Spinal cord (tissue), 10 donors: ENCODE measurements around the gene LYSMD2. TPM values are rescaled to one million over a fixed set of nuclear protein-coding genes. Genes with fewer than 3 reads are reported as not detected.

Experiments
- DNase-seq, 6 donors: peaks; one replicate each; pipeline versions ENCODE4 v3.0.0 to v3.0.0-alpha.2; 2013 to 2015; ENCODE audit warnings: low spot score in 6 of 6, low read depth in 4 of 6
- H3K27ac ChIP-seq: one replicate; pipeline ENCODE4 v1.5.1; 2013; ENCODE audit warnings: low read depth, low read length, control low read depth
- H3K27me3 ChIP-seq: one replicate; pipeline ENCODE4 v1.6.1; 2013; ENCODE audit warnings: low read length; ENCODE audit not compliant: control insufficient read depth, insufficient read depth
- H3K36me3 ChIP-seq: one replicate; pipeline ENCODE4 v1.6.1; 2013; ENCODE audit warnings: low read length; ENCODE audit not compliant: control insufficient read depth, insufficient read depth
- H3K4me1 ChIP-seq: one replicate; pipeline ENCODE4 v1.6.1; 2013; ENCODE audit warnings: low read length; ENCODE audit not compliant: control insufficient read depth, insufficient read depth
- H3K4me3 ChIP-seq: one replicate; pipeline ENCODE4 v1.5.1; 2013; ENCODE audit warnings: low read depth, low read length, control low read depth
- H3K9me3 ChIP-seq: one replicate; pipeline ENCODE4 v1.6.1; 2013; ENCODE audit warnings: low read length; ENCODE audit not compliant: control insufficient read depth, insufficient read depth
- WGBS: methylation state at CpG from one replicate; pipeline ENCODE4 v1.1.5; 2013; ENCODE audit warnings: missing lambda C conversion rate; ENCODE audit not compliant: insufficient coverage; 5-methylcytosine and 5-hydroxymethylcytosine counted together
- polyA plus RNA-seq, 2 donors: library from polyadenylated mRNA; unstranded; fragments of 120-200 nt; gene quantifications; one replicate each; pipeline ENCODE4 v1.2.1, GENCODE V29; 2013; ENCODE audit not compliant: insufficient read length in 2 of 2
- total RNA-seq, 2 donors: library from RNA; depleted of rRNA in 1 of 2; stranded (reverse); fragments of 120-200 nt in 1 of 2; fragments of >200 nt in 1 of 2; gene quantifications; one replicate each; pipeline versions ENCODE4 v1.2.3 to v1.2.4, GENCODE V29; 2013 to 2014
- donor health status: healthy.

Gene LYSMD2
- total and polyA plus RNA-seq, 4 donors = 10.7 to 23.8 (median 23.6) TPM

DNA sequence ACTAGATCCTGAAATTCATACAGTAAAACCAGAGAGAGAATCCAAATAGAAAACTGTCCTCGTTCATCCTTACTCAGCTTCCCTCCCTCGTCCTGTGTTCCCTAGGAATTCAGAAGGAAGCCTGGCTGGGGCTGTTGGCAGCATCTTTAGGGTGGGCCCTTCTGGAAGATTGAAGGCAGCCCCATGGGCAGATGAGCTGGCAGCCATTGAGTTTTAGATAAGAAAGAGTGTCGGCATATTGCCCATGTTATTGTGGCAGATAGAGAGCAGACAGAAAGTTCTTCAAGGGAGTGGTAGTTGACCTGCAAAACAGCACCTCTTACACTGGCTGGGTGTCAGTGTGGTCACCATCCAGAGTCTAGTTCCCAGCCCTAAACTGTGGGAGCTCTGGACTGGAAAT lies 37.5 kb upstream of the LYSMD2 start:
- Histone ChIP-seq H3K36me3 (peaks cover 23% of the 10 kb centered on the region), H3K27ac (no peak overlapping the region)

DNA sequence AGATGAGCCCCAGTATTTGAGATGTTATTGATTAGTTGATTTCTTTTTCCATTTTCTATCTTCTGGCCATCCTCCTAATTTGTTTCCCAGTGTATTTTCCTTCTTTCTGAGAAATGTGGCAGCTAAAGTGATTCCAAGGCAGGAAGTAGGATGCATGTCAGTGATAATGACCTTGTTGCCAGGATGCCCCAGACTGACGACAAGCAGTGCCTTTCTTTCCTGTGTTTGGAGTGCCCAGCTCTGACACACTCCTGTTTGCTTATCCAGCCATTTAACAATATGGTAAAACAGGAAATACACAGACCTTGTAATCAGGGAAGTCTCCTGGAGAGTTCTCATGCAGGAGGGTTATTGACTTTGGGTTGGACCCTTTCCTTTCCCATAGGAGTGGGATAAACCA lies 34.3 kb upstream of the LYSMD2 start:
- DNase-seq = no peak
- no CpG with 5 or more reads among the region's 1 CpG for WGBS
- no peaks in the 10 kb centered on the region for H3K4me1 ChIP-seq
- peaks cover 34% of the 10 kb centered on the region for H3K36me3 ChIP-seq
- H3K9me3 ChIP-seq = no peaks in the 10 kb centered on the region
- H3K27ac ChIP-seq = no peak overlapping the region
- H3K27me3 ChIP-seq = no peaks in the 10 kb centered on the region
- no peak overlapping the region for H3K4me3 ChIP-seq

More for the DNA sequence above, 37.5 kb upstream of the LYSMD2 start:
- no peak overlapping the region for H3K4me3 ChIP-seq
- no peaks in the 10 kb centered on the region for H3K9me3 ChIP-seq
- no peak for DNase-seq
- 100% methylated on average over 1 of the region's 3 CpGs for WGBS
- no peaks in the 10 kb centered on the region for H3K27me3 ChIP-seq
- no peaks in the 10 kb centered on the region for H3K4me1 ChIP-seq

DNA sequence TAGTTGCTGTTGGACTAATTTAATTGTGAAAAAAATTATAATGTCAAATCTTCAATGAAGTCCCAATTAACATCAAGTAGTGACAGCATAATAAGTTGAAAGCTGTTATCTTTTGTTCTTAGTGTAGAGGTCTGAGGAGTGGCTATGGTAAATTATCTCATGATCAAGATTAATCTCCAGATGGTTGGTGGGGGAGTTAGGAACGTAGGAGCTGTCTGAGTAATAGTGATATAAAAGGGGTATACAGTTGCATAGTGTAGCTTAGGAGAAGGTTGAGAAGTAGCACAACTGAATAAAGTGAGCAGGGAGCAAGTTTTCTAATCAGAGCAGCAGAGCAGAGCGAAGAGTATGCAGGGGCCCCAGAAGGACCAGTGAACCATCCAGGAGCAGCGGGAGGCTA lies 33.4 kb upstream of the LYSMD2 start:
- Histone ChIP-seq H3K4me1 (peaks cover 1% of the 10 kb centered on the region), H3K9me3 (no peaks in the 10 kb centered on the region), H3K4me3 (no peak overlapping the region), H3K27ac (no peak overlapping the region), H3K27me3 (no peaks in the 10 kb centered on the region), H3K36me3 (peaks cover 35% of the 10 kb centered on the region)
- DNase-seq = no peak
- WGBS = 56% methylated on average over 3 of the region's 3 CpGs

DNA sequence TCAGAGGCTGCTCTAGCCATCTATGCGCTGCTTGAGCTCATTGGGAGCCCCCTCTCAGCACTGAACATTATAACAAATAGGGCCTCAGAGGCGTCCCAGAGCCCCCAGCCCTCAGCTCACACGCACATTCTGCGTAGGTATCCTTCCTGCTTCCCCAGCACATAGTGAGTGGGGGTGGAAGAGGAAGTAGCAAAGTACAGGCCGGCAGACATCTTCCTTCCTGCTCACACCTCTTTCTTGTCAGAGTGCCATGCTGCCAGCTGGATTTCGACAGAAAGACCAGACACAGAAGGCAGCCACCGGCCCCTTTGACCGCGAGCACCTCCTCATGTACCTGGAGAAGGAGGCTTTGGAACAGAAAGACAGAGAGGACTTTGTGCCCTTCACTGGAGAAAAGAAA lies 30.6 kb upstream of the LYSMD2 start:
- 71% methylated on average over 5 of the region's 9 CpGs for WGBS

DNA sequence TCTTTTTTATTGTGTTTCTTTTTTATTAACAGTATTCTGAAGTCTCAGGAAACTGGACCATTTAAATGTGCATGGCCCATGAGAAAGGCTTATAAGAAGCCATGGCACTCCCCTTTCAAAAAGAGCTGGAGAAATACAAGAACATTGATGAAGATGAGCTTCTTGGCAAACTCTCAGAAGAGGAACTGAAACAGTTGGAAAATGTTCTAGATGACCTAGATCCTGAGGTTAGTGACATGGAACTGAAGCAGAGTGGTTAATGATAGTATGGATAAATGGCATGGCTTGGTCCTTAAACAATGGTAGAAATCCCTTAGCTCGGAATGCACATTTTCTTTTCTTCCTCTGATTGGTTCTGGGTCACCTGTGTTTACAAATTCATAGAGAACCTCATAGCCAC lies 28.9 kb upstream of the LYSMD2 start:
- H3K27ac ChIP-seq = peak overlapping the region; percentile 73
- peaks cover 11% of the 10 kb centered on the region for H3K4me1 ChIP-seq
- DNase-seq = no peak
- peaks cover 17% of the 10 kb centered on the region for H3K36me3 ChIP-seq
- no CpG with 5 or more reads among the region's 1 CpG for WGBS
- H3K27me3 ChIP-seq = no peaks in the 10 kb centered on the region
- no peaks in the 10 kb centered on the region for H3K9me3 ChIP-seq
- H3K4me3 ChIP-seq = no peak overlapping the region

More for the DNA sequence above, 30.6 kb upstream of the LYSMD2 start:
- Histone ChIP-seq H3K9me3 (no peaks in the 10 kb centered on the region), H3K27ac (no peak overlapping the region), H3K4me3 (no peak overlapping the region), H3K36me3 (peaks cover 24% of the 10 kb centered on the region), H3K27me3 (no peaks in the 10 kb centered on the region), H3K4me1 (peaks cover 11% of the 10 kb centered on the region)
- DNase-seq = no peak

DNA sequence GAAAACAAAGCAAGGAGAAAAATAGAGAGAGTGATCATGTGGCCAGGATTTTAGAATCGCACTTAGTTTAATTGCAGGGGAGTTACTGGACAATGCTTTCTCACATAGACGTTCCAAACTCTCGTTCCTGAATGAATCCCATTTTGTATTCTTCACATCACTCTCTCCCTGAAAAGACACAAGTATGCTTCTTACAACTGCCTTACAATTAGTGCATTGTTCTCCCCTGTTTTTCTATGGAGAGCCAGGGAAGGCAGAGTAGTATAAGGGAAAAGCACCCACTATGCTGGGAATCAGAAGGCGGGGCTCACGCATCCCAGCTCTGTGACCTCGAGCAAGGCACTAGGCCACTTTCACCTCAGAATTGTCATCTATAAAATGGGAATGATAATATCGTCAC lies 28.3 kb upstream of the LYSMD2 start:
- Histone ChIP-seq H3K4me1 (peaks cover 11% of the 10 kb centered on the region), H3K9me3 (no peaks in the 10 kb centered on the region), H3K27me3 (no peaks in the 10 kb centered on the region), H3K27ac (peak overlapping the region; percentile 86), H3K36me3 (peaks cover 17% of the 10 kb centered on the region), H3K4me3 (no peak overlapping the region)
- 0% methylated on average over 1 of the region's 7 CpGs for WGBS
- peak in 3 of 6 donors; percentile 40 to 84 (median 81) for DNase-seq

DNA sequence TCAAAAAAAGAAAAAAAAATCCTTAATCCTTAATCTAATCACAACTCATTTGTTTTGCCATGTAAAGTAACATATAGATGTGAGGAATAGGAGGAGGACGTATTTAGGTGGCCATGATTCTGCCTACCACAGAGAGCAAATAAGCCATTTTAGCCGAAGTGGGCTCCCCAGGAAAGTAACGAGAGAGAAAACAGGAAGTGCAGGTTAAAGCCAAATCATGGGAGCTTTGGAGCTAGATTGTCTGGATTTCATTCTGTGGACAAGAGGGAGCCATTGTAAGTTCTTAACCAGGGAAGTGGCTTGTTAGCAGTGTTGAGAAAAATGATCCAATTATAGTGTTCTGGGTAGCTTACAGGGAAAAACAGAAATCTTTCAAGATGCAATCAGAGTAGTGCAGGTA lies 23.4 kb upstream of the LYSMD2 start:
- Histone ChIP-seq H3K4me1 (peaks cover 18% of the 10 kb centered on the region), H3K27ac (no peak overlapping the region), H3K36me3 (no peaks in the 10 kb centered on the region), H3K4me3 (no peak overlapping the region), H3K27me3 (no peaks in the 10 kb centered on the region), H3K9me3 (no peaks in the 10 kb centered on the region)
- no peak for DNase-seq
- 66% methylated on average over 3 of the region's 3 CpGs for WGBS

DNA sequence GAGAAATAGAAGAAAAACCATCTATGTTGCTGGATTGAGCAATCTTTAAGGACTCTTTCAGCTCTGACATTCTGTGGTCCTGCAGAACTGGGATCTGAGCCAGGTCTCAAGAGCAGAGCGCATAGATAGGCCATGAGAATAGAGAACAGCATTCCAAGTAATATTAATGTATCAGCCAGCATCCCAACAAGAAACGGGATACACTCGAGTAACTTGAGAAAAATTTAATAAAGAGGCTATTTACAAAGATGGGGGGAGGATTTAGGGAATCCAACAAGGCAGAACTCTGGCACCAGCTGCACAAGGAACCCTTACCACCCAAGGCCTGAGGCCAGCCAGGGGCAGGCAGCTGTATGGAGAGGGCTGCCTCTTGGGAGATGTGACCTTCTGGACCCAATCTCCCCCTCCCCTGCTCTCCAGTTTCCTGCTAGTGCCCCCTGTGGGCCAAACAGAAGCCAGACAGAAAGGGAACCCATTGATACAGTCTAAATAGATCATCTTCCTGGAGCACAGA lies 22.2 kb upstream of the LYSMD2 start:
- Histone ChIP-seq H3K36me3 (no peaks in the 10 kb centered on the region), H3K9me3 (no peaks in the 10 kb centered on the region), H3K27me3 (no peaks in the 10 kb centered on the region), H3K4me3 (no peak overlapping the region), H3K4me1 (peaks cover 13% of the 10 kb centered on the region), H3K27ac (peak overlapping the region; percentile 76)
- DNase-seq = peak in 2 of 6 donors; percentile 40 to 60
- no CpG with 5 or more reads among the region's 3 CpGs for WGBS

DNA sequence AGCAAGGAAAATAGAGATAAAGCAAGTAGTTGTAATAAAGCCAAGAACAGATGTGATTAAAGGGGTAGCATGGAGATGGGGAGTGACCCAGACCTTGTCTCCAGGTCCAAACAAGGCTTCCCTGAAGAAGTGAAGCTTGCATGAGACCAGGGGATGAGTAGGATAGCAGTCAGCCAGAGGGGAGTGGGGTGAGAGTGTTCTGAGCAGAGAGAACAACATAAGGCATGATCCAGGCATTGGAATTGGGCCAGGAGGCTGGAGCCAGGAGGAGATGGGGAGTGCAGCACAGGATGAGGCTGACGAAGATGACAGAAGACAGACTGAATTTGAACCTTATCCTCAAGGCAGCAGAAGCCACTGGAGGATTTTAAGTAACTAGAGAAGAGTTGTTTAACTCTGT lies 21.2 kb upstream of the LYSMD2 start:
- peak overlapping the region; percentile 76 for H3K27ac ChIP-seq
- DNase-seq = peak in 2 of 6 donors; percentile 73 to 89
- no peaks in the 10 kb centered on the region for H3K9me3 ChIP-seq
- no peaks in the 10 kb centered on the region for H3K36me3 ChIP-seq
- no peak overlapping the region for H3K4me3 ChIP-seq
- 64% methylated on average over 1 of the region's 1 CpG for WGBS
- no peaks in the 10 kb centered on the region for H3K27me3 ChIP-seq
- peaks cover 10% of the 10 kb centered on the region for H3K4me1 ChIP-seq

DNA sequence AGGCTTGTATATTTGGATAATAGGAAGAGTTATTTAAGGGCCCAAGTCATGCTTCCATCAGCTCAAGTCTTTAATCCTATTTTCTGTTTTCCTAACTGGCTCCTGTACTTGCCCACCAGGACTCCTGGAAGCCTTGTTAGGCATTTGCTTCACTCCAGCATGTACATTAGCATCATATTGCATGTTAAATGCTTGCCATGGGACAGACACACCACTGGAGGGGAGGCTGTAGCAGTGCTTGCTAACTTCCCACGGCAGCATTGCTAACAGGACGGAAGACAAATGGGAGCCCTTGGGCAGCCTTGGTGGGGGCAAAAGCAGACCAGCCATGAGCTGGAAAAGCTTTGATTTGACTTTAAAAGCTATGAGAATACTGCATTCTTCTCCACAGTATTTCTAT lies 20.0 kb upstream of the LYSMD2 start:
- H3K4me3 ChIP-seq = no peak overlapping the region

More for the DNA sequence above, 20.0 kb upstream of the LYSMD2 start:
- Histone ChIP-seq H3K4me1 (peaks cover 11% of the 10 kb centered on the region), H3K27me3 (no peaks in the 10 kb centered on the region), H3K27ac (no peak overlapping the region), H3K9me3 (no peaks in the 10 kb centered on the region), H3K36me3 (no peaks in the 10 kb centered on the region)
- WGBS = 40% methylated on average over 2 of the region's 2 CpGs
- DNase-seq = peak in 1 of 6 donors; percentile 64
